Ovary (tissue), 9 donors: ENCODE results near the gene UNC13A. TPM values are rescaled to one million over a fixed set of nuclear protein-coding genes. Genes with fewer than 3 reads are reported as not detected.
"Not testable (repeated sequence)": the region's sequence is repeated elsewhere in the genome, so short reads cannot be mapped to it uniquely, and the experiment has no call there.

Source experiments
- DNase-seq, 5 donors: peaks; one replicate each; pipeline ENCODE4 v3.0.0-alpha.2; 2019 to 2020
- H3K27ac ChIP-seq, 2 donors: fragments of 200-600 bp; one replicate each; pipeline versions ENCODE4 v1.5.1 to v1.8.0; 2019 to 2022
- H3K27me3 ChIP-seq: fragments of 200-600 bp; one replicate; pipeline ENCODE4 v1.8.0; 2022
- H3K36me3 ChIP-seq: fragments of 200-600 bp; sonication (generic); one replicate; pipeline ENCODE4 v1.5.1; 2019
- H3K4me1 ChIP-seq: one replicate; pipeline ENCODE4 v1.8.1; 2013; ENCODE audit warnings: mild to moderate bottlenecking, moderate library complexity; ENCODE audit not compliant: insufficient read depth
- H3K4me3 ChIP-seq: fragments of 200-600 bp; sonication (generic); one replicate; pipeline ENCODE4 v1.5.1; 2017
- H3K9me3 ChIP-seq, 2 donors: fragments of 200-600 bp in 1 of 2; sonication (generic) in 1 of 2; one replicate each; pipeline versions ENCODE4 v1.5.1 to v1.8.1; 2013 to 2019; ENCODE audit warnings: mild to moderate bottlenecking in 1 of 2, moderate library complexity in 1 of 2
- EP300 ChIP-seq: sonication (generic); formaldehyde crosslinking; IDR thresholded peaks from one replicate; pipeline ENCODE4 v1.6.1; 2017; ENCODE audit warnings: antibody characterized with exemption
- POLR2A ChIP-seq: fragments of 450-650 bp; IDR thresholded peaks from one replicate; pipeline ENCODE4 v1.6.1; 2017; ENCODE audit warnings: antibody characterized with exemption, mild to moderate bottlenecking, moderate library complexity
- WGBS, 3 donors: extraction: QIAGEN DNeasy Blood & Tissue Kit in 1 of 3; methylation state at CpG; one replicate each; pipeline versions ENCODE4 v1.1.5 to v1.1.7; 2013 to 2017; 5-methylcytosine and 5-hydroxymethylcytosine counted together
- intact Hi-C, 4 donors: fragments of 100-400 bp; cut with DNase I; formaldehyde crosslinking; loops; one replicate each; pipeline versions ENCODE4 v1.11.0 to v1.15.1; 2022 to 2023
- polyA plus RNA-seq, 2 donors: library from polyadenylated mRNA; stranded (reverse); fragments of 200-250 nt in 1 of 2; fragments of 350-450 nt in 1 of 2; fragmentation: Illumina TruSeq in 1 of 2; extraction: RNeasy Lipid Tissue Mini Kit (QIAGEN cat#74804) in 1 of 2; gene quantifications; one replicate each; pipeline ENCODE4 v1.2.3, GENCODE V29; 2013 to 2014
- total RNA-seq, 7 donors: library from RNA; depleted of rRNA in 2 of 7; stranded (reverse); fragments of >200 nt in 2 of 7; fragmentation: NEBNext Ultra II Directional in 3 of 7; extraction: Animal tissue kit (Norgen Biotek cat#: 25700) in 3 of 7; gene quantifications; one replicate each; pipeline versions ENCODE4 v1.1.0 to v1.2.4, GENCODE V29; 2016 to 2023
- TF ChIP-seq, protein P1 (sequence below), 3 donors: fragments of 450-650 bp in 2 of 3; fragments of 200-600 bp in 1 of 3; IDR thresholded peaks; one replicate each; pipeline versions ENCODE4 v1.5.1 to v1.8.0; 2016 to 2022; ENCODE audit warnings: antibody characterized with exemption in 3 of 3, mild to moderate bottlenecking in 1 of 3
- donor health status: DM: no; HTN: no; CAD: no; lungs with moderate emphysema.
- donor health status: DM: no; HTN: no; CAD: no.
- donor health status: Bipolar disorder and iron deficiency.
- donor health status: DM: yes; HTN: yes; CAD: no.
- donor health status: DM: no; HTN: no; CAD: no.
- donor health status: DM: yes; HTN: yes; CAD: no.

The UNC13A gene
- total and polyA plus RNA-seq, 9 donors, result 0.08 to 0.38 (median 0.15) TPM

DNA sequence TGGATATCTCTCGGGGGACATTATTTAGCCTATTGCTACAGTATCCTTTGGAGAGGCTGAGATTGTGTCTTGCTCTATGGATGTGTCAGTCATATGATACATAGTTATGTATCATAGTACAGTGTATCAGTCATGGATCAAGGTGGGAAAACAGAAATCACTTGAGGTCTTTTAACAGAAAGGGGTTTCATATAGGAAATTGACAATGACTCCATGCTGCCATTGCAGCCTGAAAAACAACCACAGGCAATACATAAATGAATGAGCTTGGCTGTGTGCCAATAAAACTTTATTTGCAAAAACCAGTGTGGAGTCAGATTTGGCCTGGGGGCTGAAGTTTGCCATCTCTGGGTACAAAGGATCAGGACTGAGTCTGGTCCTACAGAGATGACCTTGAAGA is 97.3 kb downstream of the UNC13A start:
- intact Hi-C loops, result no loop called here
- WGBS, 3 donors, result 0 to 88% (median 85%) methylated on average over 1 of the region's 1 CpG
- no peaks in the 10 kb centered on the region for H3K27me3 ChIP-seq

DNA sequence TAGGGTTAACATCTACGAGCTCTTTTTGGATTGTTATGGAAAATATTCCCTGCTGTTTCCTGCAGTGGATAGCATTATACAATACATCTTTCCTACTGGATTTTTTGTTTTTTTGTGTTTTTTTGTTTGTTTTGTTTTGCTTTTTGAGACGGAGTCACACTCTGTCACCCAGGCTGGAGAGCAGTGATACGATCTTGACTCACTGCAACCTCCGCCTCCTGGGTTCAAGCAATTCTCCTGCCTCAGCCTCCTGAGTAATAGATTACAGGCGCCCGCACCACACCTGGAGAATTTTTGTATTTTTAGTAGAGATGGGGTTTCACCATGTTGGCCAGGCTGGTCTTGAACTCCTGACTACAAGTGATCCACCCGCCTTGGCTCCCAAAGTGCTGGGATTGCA is 102.8 kb downstream of the UNC13A start:
- H3K27me3 ChIP-seq, intact Hi-C loops, H3K27ac ChIP-seq, H3K4me3 ChIP-seq, H3K4me1 ChIP-seq, DNase-seq, H3K9me3 ChIP-seq, H3K36me3 ChIP-seq: not testable (repeated sequence)
- WGBS, 3 donors, result 21 to 45% (median 21%) methylated on average over 7 of the region's 7 CpGs

More for the DNA sequence above, 97.3 kb downstream of the UNC13A start:
- Histone ChIP-seq H3K4me3 (no peak overlapping the region), H3K36me3 (no peaks in the 10 kb centered on the region), H3K4me1 (no peaks in the 10 kb centered on the region), H3K27ac (no peak overlapping the region), H3K9me3 (no peaks in the 10 kb centered on the region)
- TF ChIP-seq EP300, result no peak
- TF ChIP-seq, protein P1, sequence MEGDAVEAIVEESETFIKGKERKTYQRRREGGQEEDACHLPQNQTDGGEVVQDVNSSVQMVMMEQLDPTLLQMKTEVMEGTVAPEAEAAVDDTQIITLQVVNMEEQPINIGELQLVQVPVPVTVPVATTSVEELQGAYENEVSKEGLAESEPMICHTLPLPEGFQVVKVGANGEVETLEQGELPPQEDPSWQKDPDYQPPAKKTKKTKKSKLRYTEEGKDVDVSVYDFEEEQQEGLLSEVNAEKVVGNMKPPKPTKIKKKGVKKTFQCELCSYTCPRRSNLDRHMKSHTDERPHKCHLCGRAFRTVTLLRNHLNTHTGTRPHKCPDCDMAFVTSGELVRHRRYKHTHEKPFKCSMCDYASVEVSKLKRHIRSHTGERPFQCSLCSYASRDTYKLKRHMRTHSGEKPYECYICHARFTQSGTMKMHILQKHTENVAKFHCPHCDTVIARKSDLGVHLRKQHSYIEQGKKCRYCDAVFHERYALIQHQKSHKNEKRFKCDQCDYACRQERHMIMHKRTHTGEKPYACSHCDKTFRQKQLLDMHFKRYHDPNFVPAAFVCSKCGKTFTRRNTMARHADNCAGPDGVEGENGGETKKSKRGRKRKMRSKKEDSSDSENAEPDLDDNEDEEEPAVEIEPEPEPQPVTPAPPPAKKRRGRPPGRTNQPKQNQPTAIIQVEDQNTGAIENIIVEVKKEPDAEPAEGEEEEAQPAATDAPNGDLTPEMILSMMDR (IDR thresholded peaks at IDR 0.05), result no peak
- DNase-seq, result no peak

GRCh38 chr19:17584132-17584531 is 104.0 kb downstream of the UNC13A start:
- Histone ChIP-seq H3K27me3 (no peaks in the 10 kb centered on the region), H3K4me3 (no peak overlapping the region), H3K36me3 (no peaks in the 10 kb centered on the region), H3K27ac (no peak overlapping the region), H3K9me3 (no peaks in the 10 kb centered on the region), H3K4me1 (no peaks in the 10 kb centered on the region)
- TF ChIP-seq EP300 (no peak), POLR2A (no peak)
- TF ChIP-seq, protein P1 (IDR thresholded peaks at IDR 0.05), result no peak
- 44 to 59% (median 46%) methylated on average over 3 of the region's 3 CpGs for WGBS, 3 donors
- DNase-seq, result no peak
- intact Hi-C loops, result no loop called here

DNA sequence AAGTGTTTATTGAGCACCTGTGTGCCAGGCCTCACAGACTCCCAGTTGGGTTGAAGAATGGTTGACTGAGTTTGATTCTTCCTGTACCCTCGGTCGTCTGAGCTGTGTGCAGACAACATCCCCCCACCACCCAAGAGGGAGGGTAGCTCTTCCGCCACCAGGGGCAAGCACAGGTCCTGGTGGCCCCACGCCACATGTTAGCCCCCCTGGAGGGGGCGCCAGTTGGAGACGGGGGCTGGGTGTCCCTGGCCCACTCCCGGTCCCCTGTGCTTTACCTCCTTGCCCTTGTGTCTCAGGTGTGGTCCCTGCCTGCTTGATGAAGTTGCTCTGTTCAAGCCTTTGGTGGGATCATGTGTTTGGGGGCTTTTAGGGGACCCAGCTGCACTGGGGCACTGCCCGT is 105.5 kb downstream of the UNC13A start:
- TF ChIP-seq EP300 (no peak), POLR2A (no peak)
- TF ChIP-seq, protein P1 (IDR thresholded peaks at IDR 0.05), result no peak
- 70 to 76% (median 71%) methylated on average over 7 to 8 of the region's 8 CpGs for WGBS, 3 donors

GRCh38 chr19:17581211-17581874 is 106.8 kb downstream of the UNC13A start:
- no peaks in the 10 kb centered on the region for H3K36me3 ChIP-seq
- H3K9me3 ChIP-seq, result no peaks in the 10 kb centered on the region
- intact Hi-C loops, result no loop called here
- H3K27ac ChIP-seq, result no peak overlapping the region
- H3K4me1 ChIP-seq, result no peaks in the 10 kb centered on the region
- no peak overlapping the region for H3K4me3 ChIP-seq
- WGBS, 3 donors, result 77 to 82% (median 77%) methylated on average over 19 of the region's 19 CpGs
- H3K27me3 ChIP-seq, result no peaks in the 10 kb centered on the region
- DNase-seq, result peak in 1 of 5 donors; percentile 34
- no peak for TF ChIP-seq EP300

More for the DNA sequence above, 105.5 kb downstream of the UNC13A start:
- Histone ChIP-seq H3K4me3 (no peak overlapping the region), H3K36me3 (no peaks in the 10 kb centered on the region), H3K9me3 (no peaks in the 10 kb centered on the region), H3K4me1 (no peaks in the 10 kb centered on the region), H3K27me3 (no peaks in the 10 kb centered on the region), H3K27ac (no peak overlapping the region)
- no peak for DNase-seq
- intact Hi-C loops, result no loop called here
